ENCODE measurements around the gene ARL15.

DNA sequence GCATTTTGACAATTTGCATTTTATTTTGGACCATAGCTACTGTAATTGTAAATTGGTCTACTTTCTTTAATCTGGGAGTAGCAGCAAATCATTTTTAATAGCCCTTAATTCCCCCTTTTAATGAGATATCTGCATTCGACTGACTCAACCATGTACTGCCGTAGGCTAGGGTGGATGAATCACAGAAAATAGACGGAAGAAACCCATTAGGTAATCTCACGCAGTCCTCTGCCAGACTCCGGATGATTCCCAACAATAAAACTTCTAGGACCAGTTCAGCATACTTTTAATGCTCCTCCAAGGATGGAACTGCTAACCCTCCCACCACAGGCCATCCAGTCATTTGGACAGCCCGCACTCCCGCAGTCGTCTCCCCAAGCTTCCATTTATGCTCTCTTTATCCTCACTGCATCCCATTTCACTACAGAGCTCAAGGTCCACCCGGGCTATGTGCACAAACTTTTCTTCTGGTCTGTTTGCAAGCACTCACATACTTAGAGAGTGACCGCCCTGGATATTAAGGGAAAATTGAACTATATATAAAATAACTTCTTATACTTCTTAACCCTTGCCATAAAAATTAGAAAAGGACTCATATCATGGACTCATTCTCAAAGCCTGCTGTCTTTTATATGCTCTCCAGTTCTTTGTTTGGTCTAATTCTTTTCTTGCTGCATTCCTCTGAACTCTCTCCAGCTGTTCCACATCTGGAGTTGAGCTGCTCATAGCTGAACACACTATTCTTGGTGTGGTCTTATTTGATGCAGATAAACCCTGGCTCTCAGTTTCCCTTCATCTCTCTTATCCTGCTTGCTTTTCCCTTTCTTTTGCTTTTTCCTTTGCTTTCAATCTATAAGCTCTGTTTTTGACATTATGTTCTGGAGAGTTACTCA, 326.6 kb downstream of the ARL15 start:
- TF ChIP-seq, protein P1, sequence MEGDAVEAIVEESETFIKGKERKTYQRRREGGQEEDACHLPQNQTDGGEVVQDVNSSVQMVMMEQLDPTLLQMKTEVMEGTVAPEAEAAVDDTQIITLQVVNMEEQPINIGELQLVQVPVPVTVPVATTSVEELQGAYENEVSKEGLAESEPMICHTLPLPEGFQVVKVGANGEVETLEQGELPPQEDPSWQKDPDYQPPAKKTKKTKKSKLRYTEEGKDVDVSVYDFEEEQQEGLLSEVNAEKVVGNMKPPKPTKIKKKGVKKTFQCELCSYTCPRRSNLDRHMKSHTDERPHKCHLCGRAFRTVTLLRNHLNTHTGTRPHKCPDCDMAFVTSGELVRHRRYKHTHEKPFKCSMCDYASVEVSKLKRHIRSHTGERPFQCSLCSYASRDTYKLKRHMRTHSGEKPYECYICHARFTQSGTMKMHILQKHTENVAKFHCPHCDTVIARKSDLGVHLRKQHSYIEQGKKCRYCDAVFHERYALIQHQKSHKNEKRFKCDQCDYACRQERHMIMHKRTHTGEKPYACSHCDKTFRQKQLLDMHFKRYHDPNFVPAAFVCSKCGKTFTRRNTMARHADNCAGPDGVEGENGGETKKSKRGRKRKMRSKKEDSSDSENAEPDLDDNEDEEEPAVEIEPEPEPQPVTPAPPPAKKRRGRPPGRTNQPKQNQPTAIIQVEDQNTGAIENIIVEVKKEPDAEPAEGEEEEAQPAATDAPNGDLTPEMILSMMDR (conservative IDR thresholded peaks at IDR 0.05; ENCODE audit: low read depth, low read length) = no peak
- TF ChIP-seq EZH2 (IDR thresholded peaks at IDR 0.05; ENCODE audit: low read length, unreplicated experiment) = no peak
- no peak for TF ChIP-seq EZH2phosphoT487 (IDR thresholded peaks at IDR 0.05; ENCODE audit: borderline replicate concordance, low read length)

Measured in PC-3 (cell line).